GM15510 (cell line): Measurements from ENCODE around the gene PSME4.

Experiments
- POLR2A ChIP-seq: IDR thresholded peaks from 3 replicates; pipeline ENCODE4 v1.6.1; 2011; ENCODE audit warnings: borderline replicate concordance; ENCODE audit not compliant: insufficient read length; ENCODE audit errors: extremely low read depth

Gene PSME4

DNA sequence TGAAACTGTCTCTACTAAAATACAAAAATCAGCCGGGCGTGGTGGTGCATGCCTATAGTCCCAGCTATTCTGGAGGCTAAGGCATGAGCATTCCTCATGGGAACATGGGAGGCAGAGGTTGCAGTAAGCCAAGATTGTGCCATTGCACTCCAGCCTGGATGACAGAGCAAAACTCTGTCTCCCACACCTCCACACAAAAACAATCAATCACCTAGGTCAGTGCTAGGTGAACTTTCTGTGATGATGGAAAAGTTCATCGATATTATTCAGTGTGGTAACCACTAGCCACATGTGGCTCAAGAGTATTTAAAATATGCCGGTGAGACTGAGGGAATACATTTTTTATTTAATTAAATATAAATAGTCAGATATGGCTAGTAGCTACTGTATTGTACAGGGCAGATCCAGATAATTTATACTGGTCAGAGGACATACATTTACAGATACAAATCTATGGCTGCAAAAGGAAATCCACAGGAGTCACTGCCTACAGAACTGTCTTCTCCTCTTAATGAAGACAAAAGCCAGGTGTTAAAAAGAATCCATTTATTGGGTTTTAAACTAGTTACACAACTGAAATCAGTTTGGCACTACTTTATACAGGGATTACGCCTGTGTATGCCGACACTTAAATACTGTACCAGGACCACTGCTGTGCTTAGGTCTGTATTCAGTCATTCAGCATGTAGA, 107.1 kb downstream of the PSME4 start:
- TF ChIP-seq POLR2A = no peak

DNA sequence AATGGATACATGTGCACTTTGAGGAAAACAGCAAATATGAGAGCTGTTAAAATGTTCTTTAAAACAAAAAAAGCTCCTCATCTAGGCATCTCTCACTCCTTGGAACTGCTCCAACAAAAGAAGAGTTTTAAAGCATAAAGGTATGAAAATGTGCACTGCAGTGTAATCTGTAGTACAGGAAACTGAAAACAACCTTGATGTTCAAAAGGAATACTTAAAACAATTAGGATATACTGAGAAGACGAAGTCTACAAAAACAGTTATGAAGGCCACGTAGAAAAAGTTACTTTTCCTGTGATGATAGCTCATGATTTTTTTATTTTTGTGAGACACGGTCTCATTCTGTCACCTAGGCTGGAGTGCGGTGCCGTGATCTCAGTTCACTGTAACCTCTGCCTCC, 109.0 kb downstream of the PSME4 start:
- TF ChIP-seq POLR2A = no peak

DNA sequence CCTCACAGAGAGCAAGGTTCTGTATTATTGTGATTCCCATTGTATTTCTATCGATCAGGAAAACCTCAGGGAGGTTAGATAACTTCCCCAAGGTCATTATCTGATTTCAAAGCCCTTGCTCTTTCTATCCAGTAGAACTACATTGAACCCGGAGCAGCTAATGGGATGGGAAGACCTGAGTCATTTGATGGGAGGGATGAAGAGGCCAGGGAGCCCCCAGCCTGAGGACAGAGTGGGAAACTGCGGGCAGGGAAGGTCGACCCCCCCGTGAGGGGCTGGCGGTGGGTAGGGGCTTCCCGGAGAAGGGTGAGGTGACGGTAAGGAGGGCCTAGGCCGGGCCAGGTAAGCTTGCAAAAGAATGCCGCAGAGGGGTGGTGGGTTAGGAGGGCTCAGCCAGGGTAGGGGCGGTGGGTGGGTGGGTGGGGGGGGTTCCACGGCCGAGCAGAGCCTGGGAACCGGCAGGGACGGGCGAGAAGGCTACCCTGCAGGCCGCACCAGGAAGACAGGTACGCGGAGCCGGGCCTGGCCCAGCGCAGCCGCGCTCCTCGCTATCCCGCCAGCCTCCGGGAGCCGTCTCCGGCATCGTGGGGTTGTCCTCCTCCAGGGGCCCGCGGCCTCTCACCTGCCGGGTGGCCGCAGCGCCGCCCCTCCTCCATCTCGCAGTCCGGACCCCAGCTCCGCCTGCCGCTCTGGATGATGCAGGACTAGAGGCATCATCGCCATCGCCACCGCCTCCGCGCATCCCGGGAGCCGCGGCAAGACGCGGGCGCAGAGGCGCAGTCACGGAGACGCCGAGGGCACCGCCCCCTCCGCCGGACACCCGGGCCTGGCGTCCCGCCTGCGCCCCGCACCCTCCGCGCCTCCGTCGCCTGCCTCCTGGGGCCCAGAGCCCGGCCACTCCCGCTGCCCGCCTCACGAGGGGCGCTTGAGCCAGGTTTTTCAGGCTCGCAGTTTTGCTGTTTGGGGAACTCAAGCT, 111.3 kb downstream of the PSME4 start, which contains the start of gene GPR75:
Gene GPR75, minus strand, starts transcription at position 762 of the 976 bp plus-strand sequence. CDS start 5,211 bp downstream, outside the sequence.
- TF ChIP-seq POLR2A = no peak

DNA sequence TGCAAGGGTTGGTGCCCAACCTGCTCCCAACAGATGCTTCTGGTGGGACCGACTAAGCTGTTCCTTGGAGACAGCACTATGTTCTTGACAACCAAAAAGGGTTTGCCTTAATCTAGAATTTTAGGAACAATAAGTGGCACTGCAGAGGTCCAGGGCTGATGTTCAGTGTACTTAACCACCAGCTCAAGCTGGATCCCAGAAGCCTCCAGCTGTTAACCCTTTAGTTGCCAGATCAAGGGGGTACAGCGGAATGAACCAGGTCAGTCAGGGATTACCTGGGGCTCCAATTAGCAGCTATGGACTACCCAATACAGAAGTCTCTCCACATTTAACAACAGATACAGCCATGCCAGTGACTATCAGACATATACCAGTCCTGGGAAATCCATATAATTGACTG, 114.5 kb downstream of the PSME4 start:
- TF ChIP-seq POLR2A = no peak

DNA sequence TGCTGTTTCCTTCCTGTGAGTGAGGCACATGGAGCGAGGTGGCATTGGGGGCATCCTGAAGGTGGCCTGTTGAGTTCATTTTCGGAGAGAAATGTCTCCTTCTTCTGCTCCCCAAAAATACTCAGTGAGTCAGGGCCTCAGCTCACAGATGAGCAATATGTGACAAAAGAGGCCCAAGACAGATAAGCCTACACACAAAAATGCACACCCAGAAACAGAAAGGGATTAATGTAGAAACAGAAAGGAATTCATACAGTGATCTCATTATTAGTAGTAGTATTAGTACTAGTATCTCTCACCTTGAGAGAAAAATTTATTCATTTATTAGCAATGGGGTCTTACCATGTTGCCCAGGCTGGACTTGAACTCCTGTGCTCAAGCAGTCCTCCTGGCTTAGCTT, 116.1 kb downstream of the PSME4 start:
- no peak for TF ChIP-seq POLR2A

DNA sequence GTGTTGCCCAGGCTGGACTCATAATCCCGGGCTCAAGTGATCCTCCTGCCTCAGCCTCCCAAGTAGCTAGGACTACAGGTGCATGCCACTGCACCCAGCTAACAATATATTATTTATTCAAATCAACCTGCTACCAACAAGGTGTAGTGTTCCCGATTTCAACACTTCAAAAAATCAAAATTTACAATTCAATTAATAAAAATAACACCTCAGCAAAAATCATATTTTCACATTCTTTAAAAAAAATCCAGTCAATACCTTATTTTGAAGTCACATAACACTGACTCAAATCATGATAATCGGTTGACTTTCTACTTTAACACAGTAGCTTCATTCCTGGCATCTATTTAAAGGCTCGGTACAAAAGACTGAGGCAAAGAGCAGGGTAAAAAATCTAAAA, 118.3 kb downstream of the PSME4 start:
- no peak for TF ChIP-seq POLR2A

DNA sequence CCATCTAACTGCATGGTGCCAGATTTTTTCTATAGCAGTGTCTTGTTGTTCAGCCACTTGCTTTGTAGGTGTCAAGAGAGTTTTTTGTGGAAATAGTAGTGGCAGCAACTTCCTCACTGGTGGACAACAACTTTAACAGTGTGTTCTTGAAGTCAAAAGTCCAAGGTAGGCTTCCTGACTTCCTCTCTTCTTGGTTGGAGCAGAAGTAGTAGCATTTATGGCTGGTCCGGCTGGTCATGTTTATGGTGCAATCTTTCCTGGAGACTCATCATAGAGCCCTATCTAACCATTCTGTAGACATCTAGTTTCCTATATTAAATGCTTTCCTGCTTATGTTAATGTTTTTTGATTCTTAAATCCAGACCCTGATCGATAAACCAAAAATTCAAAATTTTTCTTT, 122.7 kb downstream of the PSME4 start:
- TF ChIP-seq POLR2A = no peak

DNA sequence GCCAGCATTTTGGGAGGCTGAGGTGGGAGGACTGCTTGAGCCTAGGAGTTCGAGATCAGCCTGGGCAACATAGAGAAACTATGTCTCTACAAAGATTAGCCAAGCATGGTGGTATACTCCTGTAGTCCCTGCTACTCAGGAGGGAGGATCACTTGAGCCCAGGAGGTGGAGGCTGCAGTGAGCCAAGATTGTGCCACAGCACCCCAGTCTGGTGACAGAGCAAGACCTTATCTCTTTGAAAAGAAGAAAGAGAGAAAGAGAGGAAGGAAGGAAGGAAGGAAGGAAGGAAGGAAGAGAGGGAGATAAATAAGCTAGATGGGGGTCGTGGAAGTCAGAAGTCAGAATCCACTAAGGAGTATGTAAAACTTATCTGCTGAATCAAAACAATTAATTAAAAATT, 127.2 kb downstream of the PSME4 start:
- no peak for TF ChIP-seq POLR2A

DNA sequence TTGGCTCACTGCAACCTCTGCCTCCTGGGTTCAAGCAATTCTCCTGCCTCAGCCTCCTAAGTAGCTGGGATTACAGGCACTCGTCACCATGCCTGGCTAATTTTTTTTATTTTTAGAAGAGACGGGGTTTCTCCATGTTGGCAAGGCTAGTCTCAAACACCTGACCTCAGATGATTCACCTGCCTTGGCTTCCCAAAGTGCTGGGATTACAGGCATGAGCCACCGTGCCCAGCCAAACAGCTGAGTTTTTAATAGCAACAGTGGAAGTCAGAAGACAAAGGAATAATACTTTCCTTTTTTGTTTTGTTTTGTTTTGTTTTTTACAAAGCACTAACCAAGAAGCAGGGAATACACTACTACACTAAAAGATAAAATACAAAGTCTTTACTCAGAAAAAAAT, 127.9 kb downstream of the PSME4 start:
- TF ChIP-seq POLR2A = no peak

DNA sequence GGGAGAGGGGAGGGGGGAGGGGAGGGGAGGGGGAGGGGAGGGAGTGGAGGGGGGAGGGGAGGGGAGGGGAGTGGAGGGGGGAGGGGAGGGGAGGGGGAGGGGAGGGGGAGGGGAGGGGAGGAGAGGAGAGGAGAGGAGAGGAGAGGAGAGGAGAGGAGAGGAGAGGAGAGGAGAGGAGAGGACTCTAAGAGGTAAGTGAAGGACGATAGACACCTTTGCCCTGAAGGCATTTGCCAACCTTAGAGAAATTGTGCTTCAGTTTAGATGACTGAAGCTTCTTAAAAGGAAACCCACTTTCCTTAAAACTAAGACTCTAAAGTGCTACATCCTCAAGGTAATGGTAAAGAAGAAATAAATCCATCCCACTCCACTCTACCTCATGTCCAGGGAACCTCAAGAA, 130.2 kb downstream of the PSME4 start:
- no peak for TF ChIP-seq POLR2A

DNA sequence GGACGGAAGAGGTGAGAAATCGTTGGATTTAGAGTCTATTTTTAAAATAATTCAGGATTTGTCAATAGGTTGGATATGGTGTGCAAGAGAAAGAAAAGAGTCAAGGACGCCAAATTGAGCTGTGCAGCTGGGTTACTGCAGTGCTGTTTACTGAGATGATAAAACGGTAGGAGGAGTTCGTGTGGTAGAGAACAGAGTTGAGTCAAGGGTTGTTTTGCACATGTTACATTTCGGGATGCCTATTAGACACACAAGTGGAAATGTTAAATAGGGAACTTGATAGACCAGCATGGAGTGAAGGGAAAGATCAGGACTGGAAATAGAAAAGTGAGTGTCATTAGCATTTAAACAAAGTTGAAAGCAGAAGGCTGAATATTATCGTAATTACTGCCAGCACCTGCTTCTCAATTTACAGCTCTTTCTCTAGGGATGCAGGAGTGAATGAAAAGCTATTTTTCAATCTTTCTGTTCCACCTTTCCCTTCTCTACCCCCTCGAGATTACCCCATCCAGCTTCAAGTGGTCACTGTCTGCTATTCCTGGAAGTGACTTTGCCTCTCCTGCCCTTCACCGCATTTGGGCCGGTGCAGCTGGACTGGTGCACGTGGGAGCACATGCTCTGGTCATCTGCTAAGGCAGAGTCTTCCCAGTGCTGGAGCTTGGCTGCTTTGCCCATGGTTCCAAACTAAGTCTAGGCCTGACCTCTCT, 141.4 kb downstream of the PSME4 start:
- no peak for TF ChIP-seq POLR2A

DNA sequence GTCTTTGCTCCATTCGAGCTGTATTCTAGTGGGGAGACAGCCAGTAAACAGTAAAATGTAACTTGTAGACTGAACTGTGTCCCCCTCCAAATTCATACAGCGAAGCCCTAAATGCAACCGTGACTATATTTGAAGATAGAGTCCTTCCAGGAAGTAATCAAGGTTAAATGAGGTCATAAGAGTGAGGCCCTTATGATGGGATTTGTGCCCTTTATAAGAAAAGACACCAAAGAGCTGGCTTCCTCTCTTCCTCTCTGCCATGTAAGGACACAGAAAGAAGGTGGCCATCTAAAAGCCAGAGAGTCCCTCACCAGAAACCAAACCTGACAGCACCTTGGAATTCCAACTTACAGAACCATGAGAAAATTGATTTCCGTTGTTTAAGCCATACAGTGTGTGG, 142.5 kb downstream of the PSME4 start:
- TF ChIP-seq POLR2A = no peak

DNA sequence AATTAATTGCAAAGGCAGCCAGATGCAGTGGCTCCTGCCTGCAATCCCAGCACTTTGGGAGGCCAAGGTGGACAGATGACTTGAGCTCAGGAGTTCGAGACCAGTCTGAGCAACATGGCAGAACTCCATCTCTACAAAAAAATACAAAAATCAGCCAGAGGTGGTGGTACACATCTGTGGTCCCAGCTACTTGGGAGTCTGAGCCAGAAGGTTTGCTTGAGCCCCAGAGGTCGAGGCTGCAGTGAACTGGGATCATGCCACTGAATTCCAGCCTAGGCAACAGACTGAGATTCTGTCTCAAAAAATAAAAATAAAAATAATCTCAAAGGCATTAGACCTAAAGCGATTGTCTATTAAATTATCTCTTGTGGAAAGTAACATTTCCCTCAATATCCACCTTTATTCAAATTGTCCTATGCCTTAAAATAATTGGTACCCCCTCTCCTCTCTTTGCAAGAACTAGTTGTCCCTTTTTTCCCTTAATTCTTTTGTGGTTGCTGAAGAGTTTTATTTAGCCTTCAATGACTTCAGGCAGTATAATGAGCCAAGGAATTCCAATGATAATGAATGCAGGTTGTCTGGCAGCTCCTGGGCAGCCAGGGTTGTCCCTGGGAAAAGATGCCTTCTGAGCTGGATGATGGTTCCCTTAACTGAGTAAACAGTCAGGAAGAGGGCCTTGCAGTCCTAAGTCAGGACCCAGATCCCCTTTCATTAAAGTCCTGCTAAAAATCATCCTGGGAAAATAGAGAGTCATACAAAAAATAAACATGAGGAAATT, 143.2 kb downstream of the PSME4 start:
- TF ChIP-seq POLR2A = no peak
